Measurements from ENCODE around the gene ATAD1.

DNA sequence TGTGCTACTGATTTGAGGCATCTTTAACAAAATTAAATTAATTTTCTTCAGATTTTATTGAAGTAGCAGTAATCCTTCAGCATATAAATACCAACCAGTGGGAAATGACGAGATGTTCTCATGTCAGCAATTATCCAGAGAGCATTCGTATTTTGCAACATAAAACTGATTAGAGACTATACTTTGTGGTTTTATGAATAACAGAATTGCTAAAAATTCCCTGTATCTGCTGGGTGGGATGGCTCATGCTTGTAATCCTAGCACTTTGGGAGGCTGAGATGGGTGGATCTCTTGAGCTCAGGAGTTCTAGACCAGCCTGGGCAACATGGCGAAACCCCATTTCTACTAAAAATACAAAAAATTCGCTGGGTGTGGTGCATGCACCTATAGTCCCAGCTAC is 56.9 kb downstream of the ATAD1 start:
- TF ChIP-seq ZC3H10 (CRISPR knock-in tag; IDR thresholded peaks at IDR 0.05) (no peak), PATZ1 (CRISPR knock-in tag; IDR thresholded peaks at IDR 0.05; ENCODE audit: borderline replicate concordance) (no peak), ZNF70 (CRISPR knock-in tag; IDR thresholded peaks at IDR 0.05) (no peak), ZNF8 (CRISPR knock-in tag; IDR thresholded peaks at IDR 0.05) (no peak), CREB5 (CRISPR knock-in tag; IDR thresholded peaks at IDR 0.05; ENCODE audit: low read depth) (no peak), ESRRG (CRISPR knock-in tag; IDR thresholded peaks at IDR 0.05) (no peak), SNAI2 (CRISPR knock-in tag; IDR thresholded peaks at IDR 0.05) (no peak), ARNTL (CRISPR knock-in tag; IDR thresholded peaks at IDR 0.05; ENCODE audit: borderline replicate concordance, low read depth) (no peak)

All from SK-N-SH treated with all-trans-retinoic acid at 6 μM for 48 hours (cell line).